Measurements from ENCODE around the gene KDM4B.

The KDM4B gene

GRCh38 chr19:5068233-5069072 lies 99.5 kb downstream of the KDM4B start:
- no peak for DNase-seq (ENCODE audit: low read depth, low spot score)

GRCh38 chr19:5070331-5070730 lies 101.4 kb downstream of the KDM4B start:
- no peak for DNase-seq (ENCODE audit: low read depth, low spot score)

GRCh38 chr19:5070930-5071329 lies 102.0 kb downstream of the KDM4B start:
- no peak for DNase-seq (ENCODE audit: low read depth, low spot score)

GRCh38 chr19:5071579-5071978 lies 102.7 kb downstream of the KDM4B start:
- DNase-seq (ENCODE audit: low read depth, low spot score) = no peak

- no peak for DNase-seq (ENCODE audit: low read depth, low spot score)
Observed at GRCh38 chr19:5072115-5072514, 103.2 kb downstream of the KDM4B start.

GRCh38 chr19:5073153-5073844 lies 104.4 kb downstream of the KDM4B start:
- DNase-seq (ENCODE audit: low read depth, low spot score) = no peak

GRCh38 chr19:5074407-5074806 lies 105.5 kb downstream of the KDM4B start:
- DNase-seq (ENCODE audit: low read depth, low spot score) = no peak

GRCh38 chr19:5074830-5075394 lies 106.0 kb downstream of the KDM4B start:
- DNase-seq (ENCODE audit: low read depth, low spot score) = no peak

- no peak for DNase-seq (ENCODE audit: low read depth, low spot score)
Observed at GRCh38 chr19:5075597-5075996, 106.7 kb downstream of the KDM4B start.

GRCh38 chr19:5076440-5077208 lies 107.7 kb downstream of the KDM4B start:
- DNase-seq (ENCODE audit: low read depth, low spot score) = no peak

GRCh38 chr19:5077209-5077515 lies 108.2 kb downstream of the KDM4B start:
- no peak for DNase-seq (ENCODE audit: low read depth, low spot score)

- DNase-seq (ENCODE audit: low read depth, low spot score) = no peak
Observed at GRCh38 chr19:5078182-5078581, 109.3 kb downstream of the KDM4B start.

GRCh38 chr19:5078666-5079065 lies 109.8 kb downstream of the KDM4B start:
- DNase-seq (ENCODE audit: low read depth, low spot score) = no peak

- no peak for DNase-seq (ENCODE audit: low read depth, low spot score)
Observed at GRCh38 chr19:5079071-5079774, 110.3 kb downstream of the KDM4B start.

GRCh38 chr19:5080030-5080654 lies 111.2 kb downstream of the KDM4B start:
- no peak for DNase-seq (ENCODE audit: low read depth, low spot score)

GRCh38 chr19:5080809-5081208 lies 111.9 kb downstream of the KDM4B start:
- DNase-seq (ENCODE audit: low read depth, low spot score) = no peak

- DNase-seq (ENCODE audit: low read depth, low spot score) = no peak
Observed at GRCh38 chr19:5081443-5082161, 112.7 kb downstream of the KDM4B start.

- DNase-seq (ENCODE audit: low read depth, low spot score) = peak; percentile 15
Observed at GRCh38 chr19:5083547-5083965, 114.6 kb downstream of the KDM4B start.

GRCh38 chr19:5085566-5085965 lies 116.7 kb downstream of the KDM4B start:
- DNase-seq (ENCODE audit: low read depth, low spot score) = no peak

GRCh38 chr19:5086230-5086629 lies 117.3 kb downstream of the KDM4B start:
- no peak for DNase-seq (ENCODE audit: low read depth, low spot score)
